HK-2 (cell line): Measurements from ENCODE around the gene FTO.
A peak's percentile ranks its signal among the peaks of the same experiment; 100 is the strongest.
"Not testable (repeated sequence)": the region's sequence is repeated elsewhere in the genome, so short reads cannot be mapped to it uniquely, and the experiment has no call there.

Experiments
- DNase-seq: peaks from one replicate; pipeline ENCODE4 v3.0.0-alpha.2; 2018; ENCODE audit not compliant: unreplicated experiment

The FTO gene

GRCh38 chr16:53863861-53864260 is 159.9 kb downstream of the FTO start:
- DNase-seq, result no peak

DNA sequence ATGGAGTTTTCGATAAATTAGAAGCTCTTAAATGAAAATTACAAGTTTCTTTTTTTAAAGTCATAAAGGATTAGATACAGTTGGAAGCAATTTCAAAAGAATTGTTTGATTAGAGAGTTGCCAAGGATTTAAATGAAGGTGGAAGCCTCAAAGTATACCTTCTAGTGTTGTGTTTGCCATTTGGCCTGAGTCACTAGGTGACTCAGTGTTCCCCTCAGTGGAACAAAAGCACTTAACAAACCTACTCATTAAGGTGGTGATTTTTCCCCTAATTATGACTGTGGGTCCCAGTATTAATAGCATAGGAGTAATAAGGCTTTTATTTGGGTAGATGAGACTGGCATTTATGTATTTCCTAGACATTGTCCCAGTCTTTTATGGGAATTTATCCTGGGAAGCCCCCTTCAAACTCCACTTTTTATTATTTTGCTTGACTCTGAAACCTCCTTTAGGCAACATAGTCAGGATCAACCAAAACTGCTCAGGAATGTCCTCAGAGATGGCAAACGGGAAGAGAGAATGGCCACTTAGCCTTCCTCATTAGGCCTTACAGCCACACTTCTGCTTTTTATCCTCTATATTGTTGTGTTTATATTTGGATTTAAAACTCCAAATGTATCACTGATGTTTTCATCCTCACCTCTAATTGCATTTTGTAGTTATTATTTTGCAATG is 161.0 kb downstream of the FTO start:
- no peak for DNase-seq

DNA sequence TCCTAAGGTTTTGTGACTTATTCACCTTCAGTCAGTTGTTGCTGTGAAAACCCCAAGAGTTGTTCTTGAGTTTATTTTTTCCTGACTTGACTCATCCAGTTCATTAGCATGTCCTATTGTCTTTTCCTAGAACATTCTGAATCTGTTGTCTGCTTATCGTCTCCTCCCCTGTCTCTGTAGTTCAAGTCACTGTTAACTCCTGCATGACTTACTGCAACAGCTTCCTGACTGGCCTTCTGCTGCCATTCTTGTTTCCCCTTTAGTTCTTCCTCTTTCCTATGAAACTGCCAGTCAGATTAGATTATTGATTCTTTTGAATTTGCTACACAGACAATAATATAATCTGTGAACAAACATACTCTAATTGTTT is 161.5 kb downstream of the FTO start:
- no peak for DNase-seq

GRCh38 chr16:53866520-53866919 is 162.6 kb downstream of the FTO start:
- no peak for DNase-seq

DNA sequence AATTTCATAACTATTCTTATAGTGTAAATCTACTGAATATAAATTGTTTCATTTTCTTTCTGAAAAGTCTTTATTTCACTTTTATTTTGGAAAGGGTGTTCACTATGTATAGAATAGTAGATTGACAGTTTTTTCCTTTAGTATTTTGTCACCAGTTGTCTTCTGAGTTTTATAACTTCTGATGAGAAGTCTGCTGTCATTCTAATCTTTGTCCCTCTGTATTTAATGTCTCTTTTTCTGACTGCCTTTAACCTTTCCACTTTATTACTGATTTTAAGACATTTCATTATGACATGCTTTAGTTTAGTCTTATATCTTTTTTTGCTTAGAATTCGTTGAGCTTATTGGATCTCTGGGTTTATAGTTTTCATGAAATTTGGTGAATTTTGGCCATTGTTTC is 166.9 kb downstream of the FTO start:
- no peak for DNase-seq

DNA sequence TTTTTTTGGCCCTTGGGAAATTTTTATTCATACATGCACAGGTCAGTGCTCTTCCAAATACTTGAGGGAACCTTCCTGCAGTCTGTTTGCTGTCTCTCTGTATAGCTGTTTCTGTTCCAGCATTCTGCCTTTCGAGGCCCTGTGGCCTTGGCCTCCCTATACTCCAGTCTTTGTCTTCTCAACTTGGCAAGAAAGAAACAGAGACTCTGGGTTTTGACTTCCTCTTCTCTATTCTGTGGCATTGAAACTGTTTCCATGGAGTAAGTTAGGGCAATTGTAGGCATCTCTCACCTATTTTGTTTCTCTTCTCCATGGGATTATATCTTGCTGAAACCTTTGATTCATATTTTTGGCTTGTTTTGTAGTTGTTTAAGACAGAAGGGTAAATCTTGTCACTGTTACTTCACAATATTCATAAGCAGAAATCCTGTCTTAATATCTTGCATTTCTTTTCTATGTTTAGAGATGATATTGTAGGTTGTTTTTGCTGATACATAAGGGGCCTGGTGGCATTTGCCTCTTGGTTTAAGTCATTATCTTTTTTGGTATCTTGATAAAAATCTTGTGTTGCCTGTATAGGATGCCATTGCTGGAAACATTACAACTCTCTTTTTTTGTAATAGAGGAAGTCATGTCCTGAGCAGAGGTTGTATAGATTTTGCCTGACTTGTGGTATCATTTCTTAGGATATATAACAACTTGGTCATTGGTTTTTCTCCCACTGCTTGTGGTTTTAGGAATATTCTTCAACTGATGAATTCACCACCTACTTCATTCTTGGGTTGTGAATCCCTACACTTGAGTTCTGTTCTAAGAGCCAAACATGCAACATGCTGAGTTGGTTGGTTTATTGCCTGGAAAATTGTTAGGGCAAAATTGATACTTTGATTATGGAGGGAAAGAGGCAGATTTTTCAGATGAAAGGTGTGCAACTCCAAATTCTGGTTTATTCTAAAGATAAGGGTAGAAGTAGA is 168.6 kb downstream of the FTO start:
- no peak for DNase-seq

DNA sequence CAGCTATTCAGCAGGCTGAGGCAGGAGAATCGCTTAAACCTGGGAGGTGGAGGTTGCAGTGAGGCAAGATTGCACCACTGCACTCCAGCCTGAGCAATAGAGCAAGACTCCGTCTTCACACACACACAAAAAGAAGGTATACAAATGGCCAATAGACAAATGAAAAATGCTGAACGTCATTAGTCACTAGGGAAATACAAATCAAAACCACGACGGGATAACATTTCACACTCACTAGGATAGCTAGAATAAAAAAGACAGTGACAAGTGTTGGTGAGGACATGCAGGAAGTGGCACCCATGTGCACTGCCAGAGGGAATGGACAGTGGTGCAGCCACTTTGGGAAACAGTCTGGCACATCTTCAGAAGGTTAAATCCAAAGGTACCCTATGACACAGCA is 172.9 kb downstream of the FTO start:
- no peak for DNase-seq

DNA sequence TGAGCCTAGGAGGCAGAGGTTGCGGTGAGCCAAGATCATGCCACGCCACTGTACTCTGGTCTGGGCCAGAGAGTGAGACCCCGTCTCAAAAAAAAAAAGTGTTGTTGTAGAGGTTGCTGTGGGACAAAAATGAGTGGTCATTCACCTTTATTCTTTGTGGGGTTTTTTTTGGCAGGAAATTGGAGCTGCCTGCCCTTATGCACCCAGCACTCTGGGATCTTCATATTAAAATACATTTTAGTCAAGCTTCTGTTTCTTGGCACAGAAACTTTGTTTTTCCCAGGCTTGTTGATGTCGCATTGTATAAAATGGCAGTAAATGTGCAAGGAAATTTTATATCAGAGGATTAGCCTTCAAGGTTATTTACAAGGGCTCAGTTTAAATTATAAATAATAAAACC is 174.3 kb downstream of the FTO start:
- DNase-seq, result no peak

DNA sequence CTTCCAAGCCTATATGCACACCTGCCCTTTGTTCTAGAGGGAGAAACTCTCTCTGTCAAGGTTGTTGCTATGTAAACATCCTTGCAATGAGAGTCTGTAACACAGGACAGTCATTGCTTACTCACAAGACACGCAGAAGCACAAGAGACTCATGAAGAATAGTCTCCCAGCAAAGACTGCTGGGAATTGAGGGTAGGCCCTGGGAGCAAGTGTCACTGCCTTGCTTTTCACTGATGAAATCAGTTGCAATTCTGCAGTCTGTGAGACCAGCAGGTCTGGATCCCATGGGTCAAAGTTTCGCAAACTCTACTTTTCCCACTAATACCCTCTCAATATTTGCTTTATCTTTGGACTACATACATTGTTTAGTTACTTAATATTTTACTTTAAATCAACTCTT is 177.4 kb downstream of the FTO start:
- no peak for DNase-seq

GRCh38 chr16:53882310-53882709 is 178.4 kb downstream of the FTO start:
- no peak for DNase-seq

DNA sequence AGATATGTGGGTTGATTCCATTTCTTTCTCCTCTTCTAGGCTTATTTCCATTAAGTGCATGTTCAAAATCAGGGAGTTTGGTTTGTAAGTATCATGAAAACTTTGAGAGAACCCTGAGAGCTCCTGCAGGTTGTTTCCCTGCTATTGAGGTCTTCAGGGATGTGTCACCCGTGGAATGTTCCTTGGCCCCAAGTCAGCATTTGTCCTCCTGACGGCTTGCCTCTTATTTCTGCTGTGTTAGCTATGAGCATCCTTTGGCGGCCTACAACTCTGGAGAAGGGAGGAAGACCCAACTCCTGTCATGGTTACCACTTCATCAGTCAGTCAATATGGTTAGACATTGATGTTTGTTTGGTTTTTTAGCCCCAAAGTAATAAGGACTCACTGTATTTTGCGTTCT is 180.8 kb downstream of the FTO start:
- DNase-seq, result no peak

GRCh38 chr16:53886482-53887378 is 182.8 kb downstream of the FTO start:
- no peak for DNase-seq

GRCh38 chr16:53888222-53888621 is 184.3 kb downstream of the FTO start:
- no peak for DNase-seq

DNA sequence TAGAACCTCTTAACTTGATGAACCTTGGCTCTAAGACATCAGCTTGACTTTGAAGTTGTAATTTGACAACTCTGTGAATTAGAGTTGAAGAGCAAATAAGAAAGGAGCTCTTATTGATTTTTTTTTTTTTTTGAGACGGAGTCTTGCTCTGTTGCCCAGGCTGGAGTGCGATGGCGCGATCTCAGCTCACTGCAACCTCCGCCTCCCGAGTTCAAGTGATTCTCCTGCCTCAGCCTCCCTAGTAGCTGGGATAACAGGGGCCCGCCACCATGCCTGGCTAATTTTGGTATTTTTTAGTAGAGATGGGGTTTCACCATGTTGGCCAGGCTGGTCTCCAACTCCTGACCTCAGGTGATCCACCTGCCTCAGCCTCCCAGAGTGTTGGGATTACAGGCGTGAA is 186.9 kb downstream of the FTO start:
- DNase-seq, result not testable (repeated sequence)

DNA sequence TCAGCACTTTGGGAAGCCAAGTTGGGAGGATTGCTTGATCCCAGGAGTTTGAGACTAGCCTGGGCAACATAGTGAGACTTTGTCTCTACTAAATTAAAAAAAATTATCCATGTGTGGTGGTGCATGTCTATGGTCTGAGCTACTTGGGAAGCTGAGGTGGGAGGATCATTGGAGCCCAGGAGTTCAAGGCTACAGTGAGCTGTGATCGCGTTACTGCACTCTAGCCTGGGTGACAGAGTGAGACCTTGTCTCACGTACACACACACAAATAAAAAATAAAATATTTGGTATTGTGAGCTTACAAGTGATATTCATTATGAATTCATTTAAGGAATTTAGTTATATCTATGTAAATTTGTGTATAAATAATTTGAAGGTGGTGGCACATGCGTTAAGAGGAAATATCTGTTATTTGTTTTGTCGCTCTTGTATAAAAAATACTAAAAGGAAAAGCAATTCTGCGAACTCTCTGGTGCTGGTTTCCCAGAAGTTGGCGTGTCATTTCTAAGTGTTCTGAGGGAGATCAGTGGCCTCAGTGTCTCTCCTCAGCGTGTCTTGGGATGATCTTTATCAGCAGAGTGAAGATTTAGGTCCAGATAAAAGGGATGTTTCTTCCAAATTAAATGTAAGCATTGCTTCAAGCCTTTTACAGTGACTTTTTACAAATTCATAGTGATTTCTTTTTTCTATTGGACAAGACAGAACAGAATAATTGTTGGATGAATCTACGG is 187.6 kb downstream of the FTO start:
- DNase-seq, result no peak

GRCh38 chr16:53892155-53892554 is 188.2 kb downstream of the FTO start:
- DNase-seq, result peak; percentile 51

GRCh38 chr16:53893731-53894435 is 189.9 kb downstream of the FTO start:
- peak; percentile 22 for DNase-seq

- DNase-seq, result no peak
Observed at GRCh38 chr16:53894686-53895085, 190.7 kb downstream of the FTO start.

DNA sequence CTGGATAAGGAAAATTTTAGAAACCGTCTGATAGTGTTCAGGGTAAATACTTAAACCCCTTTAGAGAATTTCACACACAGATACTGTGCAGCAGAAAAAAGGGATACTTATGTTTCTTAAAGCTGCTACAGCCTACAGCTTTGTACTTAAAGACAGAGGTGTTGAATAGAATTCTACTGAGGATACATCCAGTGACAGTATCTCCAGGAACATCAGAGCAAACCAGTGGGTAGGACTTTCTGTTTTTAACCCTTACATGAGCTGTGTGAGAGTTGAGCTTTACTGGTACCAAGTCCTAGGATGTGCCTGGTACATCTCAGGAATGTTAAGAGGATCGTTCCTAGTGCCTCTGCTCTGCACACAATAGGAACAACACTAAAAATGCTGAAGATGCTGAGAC is 191.5 kb downstream of the FTO start:
- no peak for DNase-seq

DNA sequence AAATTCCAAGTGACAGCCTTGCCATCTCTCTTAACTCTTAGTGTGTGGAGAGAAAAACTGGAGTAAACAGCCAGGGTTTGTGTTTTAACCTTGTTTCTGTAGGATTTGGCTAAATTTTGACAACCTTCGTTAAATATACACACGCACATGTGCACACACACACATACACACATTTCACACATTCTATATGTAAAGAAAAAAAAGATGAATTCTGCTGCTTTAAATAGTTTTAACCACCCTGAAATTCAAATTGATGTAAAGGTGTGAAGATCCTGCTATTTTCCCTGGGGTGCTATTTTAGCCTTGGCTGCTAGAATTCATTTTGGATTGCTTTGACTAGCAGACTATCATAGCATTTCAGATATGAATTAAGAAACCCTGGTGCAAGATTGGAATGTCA is 191.9 kb downstream of the FTO start:
- DNase-seq, result no peak

- DNase-seq, result no peak
Observed at GRCh38 chr16:53896722-53897121, 192.8 kb downstream of the FTO start.
